Bronchial epithelial cell (primary cell): ENCODE measurements around the gene TREX2. TPM values are rescaled to one million over a fixed set of nuclear protein-coding genes. Genes with fewer than 3 reads are reported as not detected.
A peak's percentile ranks its signal among the peaks of the same experiment; 100 is the strongest.

Experiments used
- DNase-seq: peaks from one replicate; pipeline ENCODE4 v3.0.0-alpha.2; 2010; ENCODE audit warnings: low read depth
- FAIRE-seq: peaks from 2 replicates; lab custom pipeline; 2011; peaks lifted over from hg19 to GRCh38; lab: Jason Lieb, UNC
- H3K27me3 ChIP-seq: 2 replicates; pipeline ENCODE4 v1.5.1; 2011; ENCODE audit warnings: low read length; ENCODE audit not compliant: control insufficient read depth, insufficient read depth
- H3K36me3 ChIP-seq: 2 replicates; pipeline ENCODE4 v1.5.1; 2011; ENCODE audit warnings: low read length; ENCODE audit not compliant: control insufficient read depth, insufficient read depth
- H3K4me3 ChIP-seq: 2 replicates; pipeline ENCODE4 v1.5.1; 2011; ENCODE audit warnings: mild to moderate bottlenecking, low read depth, low read length, control low read depth
- total RNA-seq: library from RNA; depleted of rRNA; stranded (reverse); fragments of >200 nt; gene quantifications from 2 replicates; pipeline ENCODE4 v1.2.1, GENCODE V29; 2014
- TF ChIP-seq, protein P1 (sequence below): IDR thresholded peaks from 2 replicates; pipeline ENCODE4 v1.5.1; 2011; ENCODE audit warnings: mild to moderate bottlenecking, moderate library complexity, low read length, control low read depth, inconsistent platforms; ENCODE audit not compliant: insufficient read depth, severe bottlenecking

TREX2 gene
- total RNA-seq, 1 donor from 2014 or later, result 5.5 TPM

DNA sequence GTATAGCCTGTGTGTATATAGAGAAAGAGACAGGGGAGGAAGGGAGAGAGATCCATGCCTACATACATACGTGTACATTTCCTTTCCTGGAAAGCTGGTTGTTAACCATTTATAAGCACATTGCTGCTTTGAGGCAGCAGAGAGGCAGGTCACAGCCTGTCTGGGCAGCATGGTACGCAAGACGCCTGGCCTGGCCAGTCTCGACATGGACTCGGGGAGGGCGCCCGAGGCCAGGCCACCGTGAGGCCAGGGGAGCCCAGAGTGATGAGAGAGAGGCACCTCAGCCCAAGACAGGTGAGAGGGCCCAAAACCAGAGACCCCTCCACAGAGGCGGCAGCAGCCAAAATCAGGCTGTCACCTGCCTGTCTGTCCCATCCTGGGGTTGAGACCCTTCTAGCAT is 3.9 kb downstream of the TREX2 start:
- no peak overlapping the region for H3K4me3 ChIP-seq
- no peaks in the 10 kb centered on the region for H3K27me3 ChIP-seq
- TF ChIP-seq, protein P1, sequence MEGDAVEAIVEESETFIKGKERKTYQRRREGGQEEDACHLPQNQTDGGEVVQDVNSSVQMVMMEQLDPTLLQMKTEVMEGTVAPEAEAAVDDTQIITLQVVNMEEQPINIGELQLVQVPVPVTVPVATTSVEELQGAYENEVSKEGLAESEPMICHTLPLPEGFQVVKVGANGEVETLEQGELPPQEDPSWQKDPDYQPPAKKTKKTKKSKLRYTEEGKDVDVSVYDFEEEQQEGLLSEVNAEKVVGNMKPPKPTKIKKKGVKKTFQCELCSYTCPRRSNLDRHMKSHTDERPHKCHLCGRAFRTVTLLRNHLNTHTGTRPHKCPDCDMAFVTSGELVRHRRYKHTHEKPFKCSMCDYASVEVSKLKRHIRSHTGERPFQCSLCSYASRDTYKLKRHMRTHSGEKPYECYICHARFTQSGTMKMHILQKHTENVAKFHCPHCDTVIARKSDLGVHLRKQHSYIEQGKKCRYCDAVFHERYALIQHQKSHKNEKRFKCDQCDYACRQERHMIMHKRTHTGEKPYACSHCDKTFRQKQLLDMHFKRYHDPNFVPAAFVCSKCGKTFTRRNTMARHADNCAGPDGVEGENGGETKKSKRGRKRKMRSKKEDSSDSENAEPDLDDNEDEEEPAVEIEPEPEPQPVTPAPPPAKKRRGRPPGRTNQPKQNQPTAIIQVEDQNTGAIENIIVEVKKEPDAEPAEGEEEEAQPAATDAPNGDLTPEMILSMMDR, result no peak
- DNase-seq, result peak; percentile 86
- no peak for FAIRE-seq
- H3K36me3 ChIP-seq, result no peaks in the 10 kb centered on the region

DNA sequence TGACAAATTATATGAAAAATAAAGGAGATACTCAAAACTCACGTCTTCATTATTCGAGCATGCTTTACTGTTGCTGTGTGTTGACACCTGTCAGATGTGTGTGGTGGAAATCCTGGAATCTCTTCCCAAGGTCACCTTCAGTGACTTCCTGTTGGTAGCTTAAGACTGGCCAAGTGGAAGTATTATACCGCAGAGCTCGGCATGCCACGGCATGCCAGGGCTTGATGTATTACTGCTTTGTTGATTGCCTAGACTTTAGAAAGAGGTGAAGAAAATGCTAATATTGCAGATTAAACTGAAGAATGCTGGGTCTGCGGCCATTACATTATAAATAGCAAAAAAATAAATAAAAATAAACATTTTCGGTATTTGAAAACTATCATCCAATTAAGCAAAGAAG is 4.6 kb downstream of the TREX2 start:
- DNase-seq, result peak; percentile 68
- Histone ChIP-seq H3K4me3 (no peak overlapping the region), H3K36me3 (no peaks in the 10 kb centered on the region), H3K27me3 (no peaks in the 10 kb centered on the region)
- TF ChIP-seq, protein P1, result no peak
- no peak for FAIRE-seq

DNA sequence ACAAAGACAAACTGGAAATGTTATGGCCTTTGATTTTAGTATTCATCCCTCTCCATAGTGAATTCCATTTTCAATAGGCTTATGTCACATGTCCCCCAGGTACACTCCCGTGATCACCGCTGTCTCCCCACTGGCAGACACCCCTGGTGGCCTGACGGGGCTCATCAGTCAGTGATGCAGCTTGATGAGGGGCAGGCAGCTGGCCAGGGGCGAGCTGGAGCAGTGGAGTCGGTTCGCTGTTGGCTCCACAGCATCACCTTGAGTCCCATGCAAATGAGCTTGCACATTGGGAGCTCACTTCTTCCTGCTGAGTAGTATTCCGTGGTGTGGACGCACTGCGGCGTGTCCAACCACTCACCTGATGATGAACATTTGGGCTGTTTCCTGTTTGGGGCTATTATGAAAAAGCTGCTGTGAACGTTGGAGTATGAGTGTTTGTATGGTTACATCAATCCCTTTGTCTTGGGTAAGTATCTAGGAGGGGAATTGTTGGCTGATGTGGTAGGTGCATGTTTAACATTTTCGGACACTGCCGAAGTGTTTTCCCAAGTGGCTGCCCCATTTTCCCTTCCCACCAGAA is 5.2 kb downstream of the TREX2 start:
- Histone ChIP-seq H3K4me3 (no peak overlapping the region), H3K27me3 (no peaks in the 10 kb centered on the region), H3K36me3 (no peaks in the 10 kb centered on the region)
- no peak for FAIRE-seq
- TF ChIP-seq, protein P1, result no peak
- peak; percentile 79 for DNase-seq

DNA sequence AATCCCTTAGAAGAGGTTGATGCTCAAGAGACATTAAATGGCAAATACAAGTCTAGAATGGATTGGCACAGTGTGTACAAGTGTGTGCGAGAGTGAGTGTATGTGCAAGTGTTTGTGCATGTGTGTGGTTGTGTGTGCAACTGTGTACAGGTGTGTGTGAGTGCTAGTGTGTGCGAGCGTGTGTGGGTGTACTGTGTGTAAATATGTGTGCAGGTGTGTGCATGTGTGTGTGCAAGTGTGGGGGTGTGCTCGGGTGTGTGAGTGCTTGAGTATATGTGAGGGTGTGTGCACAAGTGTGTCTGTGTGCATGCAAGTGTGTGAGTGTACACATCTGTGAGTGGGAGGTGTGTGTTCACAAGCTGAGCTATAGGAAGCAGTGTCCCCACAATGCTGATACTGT is 5.9 kb downstream of the TREX2 start:
- Histone ChIP-seq H3K4me3 (no peak overlapping the region), H3K27me3 (no peaks in the 10 kb centered on the region), H3K36me3 (no peaks in the 10 kb centered on the region)
- FAIRE-seq (peak; percentile 97), DNase-seq (no peak)
- TF ChIP-seq, protein P1, result no peak

DNA sequence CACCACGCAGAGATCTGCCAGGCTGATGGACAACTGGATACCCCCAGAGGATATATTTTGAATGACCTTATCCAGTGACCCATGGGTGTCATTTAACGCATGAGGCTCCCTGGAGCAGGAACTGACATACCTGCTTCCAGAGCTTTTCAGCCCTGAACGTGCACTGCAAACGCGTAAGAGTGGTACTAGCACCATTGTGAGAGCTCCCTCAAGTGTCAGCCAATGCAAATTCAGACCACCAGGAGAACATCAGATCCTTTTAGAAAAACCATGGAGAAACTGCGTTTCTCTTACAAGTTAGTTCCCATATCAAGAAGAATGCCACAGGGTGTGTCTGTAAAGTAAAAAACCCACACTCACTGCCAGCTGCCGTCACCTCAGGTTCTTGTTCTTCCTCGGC is 7.3 kb downstream of the TREX2 start:
- Histone ChIP-seq H3K4me3 (no peak overlapping the region), H3K27me3 (no peaks in the 10 kb centered on the region), H3K36me3 (no peaks in the 10 kb centered on the region)
- TF ChIP-seq, protein P1, result peak; percentile 2
- peak; percentile 11 for DNase-seq
- FAIRE-seq, result no peak

DNA sequence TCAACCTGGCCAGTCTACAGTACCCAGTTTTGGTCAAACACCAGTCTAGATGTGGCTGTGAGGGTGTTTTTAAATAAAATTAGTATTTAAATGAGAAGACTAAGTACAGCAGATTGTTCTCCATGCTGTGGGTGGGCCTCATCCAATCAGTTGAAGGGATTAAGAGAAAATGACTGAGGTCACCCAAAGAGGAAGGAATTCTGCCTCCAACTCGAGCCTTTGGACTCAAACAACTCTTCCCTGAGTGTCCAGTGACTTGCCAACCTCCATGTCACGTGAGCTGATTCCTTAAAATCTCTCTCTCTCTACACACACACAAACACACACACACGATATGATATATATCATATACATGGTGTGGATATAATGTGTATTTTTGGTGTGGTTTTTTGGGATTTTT is 10.0 kb downstream of the TREX2 start:
- no peaks in the 10 kb centered on the region for H3K27me3 ChIP-seq
- no peaks in the 10 kb centered on the region for H3K36me3 ChIP-seq
- TF ChIP-seq, protein P1, result no peak
- FAIRE-seq (no peak), DNase-seq (no peak)
- H3K4me3 ChIP-seq, result no peak overlapping the region
